SH-SY5Y (cell line): ENCODE measurements around the gene NOL3.

ENCODE experiments used
- GATA2 ChIP-seq: IDR thresholded peaks from 2 replicates; pipeline ENCODE4 v1.6.1; 2011; ENCODE audit warnings: mild to moderate bottlenecking, low read depth, low read length
- GATA3 ChIP-seq: IDR thresholded peaks from 2 replicates; pipeline ENCODE4 v1.6.1; 2011; ENCODE audit warnings: low read depth, mild to moderate bottlenecking, low read length, moderate library complexity

NOL3 gene

GRCh38 chr16:67161595-67162058 lies 8.7 kb upstream of the NOL3 start:
- TF ChIP-seq GATA3 (no peak), GATA2 (no peak)

- no peak for TF ChIP-seq GATA3
- no peak for TF ChIP-seq GATA2
Observed at GRCh38 chr16:67162506-67163163, 7.7 kb upstream of the NOL3 start.

GRCh38 chr16:67163164-67163998 lies 7.0 kb upstream of the NOL3 start:
- TF ChIP-seq GATA3: no peak
- no peak for TF ChIP-seq GATA2

- no peak for TF ChIP-seq GATA3
- no peak for TF ChIP-seq GATA2
Observed at GRCh38 chr16:67163999-67164558, 6.3 kb upstream of the NOL3 start.

GRCh38 chr16:67164599-67165061 lies 5.7 kb upstream of the NOL3 start, which contains the start of gene HSF4:
Gene HSF4 (plus strand): TSS chr16:67164745. CDS start chr16:67164812, 67 bp downstream.
- no peak for TF ChIP-seq GATA2
- TF ChIP-seq GATA3: no peak

- TF ChIP-seq GATA2: no peak
- TF ChIP-seq GATA3: no peak
Observed at GRCh38 chr16:67165121-67166078, 4.9 kb upstream of the NOL3 start.

GRCh38 chr16:67166110-67166547 lies 4.2 kb upstream of the NOL3 start:
- TF ChIP-seq GATA2 (no peak), GATA3 (no peak)

GRCh38 chr16:67166598-67167168 lies 3.7 kb upstream of the NOL3 start:
- TF ChIP-seq GATA2 (no peak), GATA3 (no peak)

- no peak for TF ChIP-seq GATA3
- TF ChIP-seq GATA2: no peak
Observed at GRCh38 chr16:67167588-67167987, 2.8 kb upstream of the NOL3 start.

- TF ChIP-seq GATA3 (no peak), GATA2 (no peak)
Observed at GRCh38 chr16:67169011-67169451, 1.3 kb upstream of the NOL3 start.

GRCh38 chr16:67169642-67170167 lies 633 bp upstream of the NOL3 start:
- TF ChIP-seq GATA2 (no peak), GATA3 (no peak)

GRCh38 chr16:67170949-67171649 lies 761 bp downstream of the NOL3 start:
- TF ChIP-seq GATA3: no peak
- no peak for TF ChIP-seq GATA2
